Activated naive CD8-positive, alpha-beta T cell treated with anti-CD3 and anti-CD28 coated beads, Interleukin-2, amount 50 U/mL, for 16 hours (primary cell): Measurements from ENCODE around the gene SCARF2.

Experiments used
- DNase-seq: peaks from one replicate; pipeline ENCODE4 v3.0.0-alpha.2; 2020; ENCODE audit warnings: low read depth, low spot score

Gene SCARF2

GRCh38 chr22:20439928-20440575 is 2.4 kb upstream of the SCARF2 start:
- no peak for DNase-seq

DNA sequence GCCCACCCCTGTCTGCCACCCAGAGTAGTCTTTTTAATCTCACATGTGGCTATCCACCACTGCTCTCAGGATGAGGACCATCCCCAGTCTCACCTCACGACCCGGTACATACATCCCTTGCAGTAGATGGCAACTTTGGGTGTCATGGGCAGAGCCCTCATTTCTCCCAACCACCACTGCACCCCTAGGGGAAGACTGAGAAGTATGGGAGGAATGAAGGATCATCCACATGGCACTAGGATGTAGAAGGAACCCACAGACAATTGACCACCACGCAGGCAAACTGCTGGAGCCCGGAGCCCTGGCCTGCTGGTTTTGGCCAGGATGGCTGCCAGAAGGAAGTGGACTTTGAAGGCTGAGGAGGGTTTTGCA is 1.9 kb upstream of the SCARF2 start:
- no peak for DNase-seq

- no peak for DNase-seq
These were observed 1.3 kb upstream of the SCARF2 start for GRCh38 chr22:20438678-20439492.

DNA sequence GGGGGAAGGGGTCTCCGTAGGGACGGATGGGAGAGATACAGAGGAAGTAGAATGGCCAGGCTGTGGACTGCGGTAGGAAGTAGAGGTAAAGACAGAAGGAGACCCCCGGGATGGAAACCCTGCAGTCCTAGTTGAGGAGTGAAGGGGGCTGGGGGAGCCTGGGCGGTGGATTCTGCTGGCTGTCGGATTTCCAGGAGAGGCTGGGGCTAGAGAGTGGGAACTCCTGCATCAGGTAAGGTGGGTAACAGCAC is 727 bp upstream of the SCARF2 start:
- no peak for DNase-seq

- no peak for DNase-seq
These were observed 635 bp downstream of the SCARF2 start for GRCh38 chr22:20436768-20437612.

GRCh38 chr22:20436307-20436767 is 1.3 kb downstream of the SCARF2 start:
- no peak for DNase-seq

DNA sequence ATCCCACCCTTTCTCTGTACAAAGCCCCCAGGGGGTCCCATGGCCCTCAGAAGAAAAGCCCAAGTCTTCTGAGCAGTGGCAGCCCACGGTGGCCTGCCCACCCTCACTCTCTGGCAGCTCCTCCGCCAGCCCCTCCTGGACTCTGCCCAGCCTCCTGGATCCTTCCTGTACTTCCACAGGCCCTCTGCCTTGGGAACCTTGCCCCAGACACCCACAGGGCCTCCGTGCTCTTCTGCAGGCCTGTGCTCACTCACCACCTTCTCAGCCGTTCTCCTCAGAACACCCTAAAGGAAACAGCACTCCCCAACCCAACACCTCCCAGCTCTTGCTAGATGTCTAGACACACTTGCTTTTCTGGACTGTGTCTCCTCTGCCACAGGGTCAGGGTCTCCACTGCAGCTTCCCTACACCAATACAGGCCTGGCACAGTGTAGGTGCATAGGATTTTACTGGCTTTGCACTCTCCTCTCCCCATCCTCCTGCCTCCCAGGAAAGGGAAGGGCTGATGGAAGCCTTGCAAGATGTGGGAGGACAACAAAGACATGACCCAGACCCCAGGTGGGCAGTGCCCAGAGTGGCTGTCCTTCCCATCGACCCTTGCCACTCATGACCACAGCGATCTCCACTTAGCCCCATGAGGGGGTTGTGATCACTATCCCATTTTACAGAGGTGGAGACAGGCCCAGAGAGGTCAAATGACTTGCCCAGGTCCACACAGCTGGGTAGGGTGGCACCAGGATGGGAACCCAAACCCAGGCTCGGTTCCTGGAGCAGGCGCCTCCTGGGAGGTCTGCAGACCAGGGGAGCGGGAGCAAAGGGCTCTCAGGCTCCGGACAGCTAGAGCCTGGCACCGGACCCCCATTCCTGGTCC is 2.0 kb downstream of the SCARF2 start:
- DNase-seq: no peak

DNA sequence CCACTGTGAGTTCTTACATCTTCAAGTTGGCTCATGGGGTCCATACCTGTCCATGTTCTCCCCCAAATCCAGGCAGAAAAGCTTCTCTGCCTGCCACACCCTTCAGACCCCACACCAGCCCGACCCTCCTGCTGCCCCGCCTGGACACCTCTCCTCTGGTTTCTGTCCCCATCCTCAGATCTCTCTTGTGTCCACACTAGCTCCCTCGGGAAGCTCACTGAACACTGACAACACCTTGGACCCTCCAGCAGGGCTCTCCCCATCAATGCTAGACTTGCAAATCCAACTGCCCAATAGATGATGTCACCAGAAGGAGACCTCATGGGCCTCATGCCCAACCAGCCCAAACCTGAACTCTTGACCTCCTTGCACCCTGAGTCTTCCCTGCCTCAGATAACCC is 2.9 kb downstream of the SCARF2 start:
- no peak for DNase-seq

DNA sequence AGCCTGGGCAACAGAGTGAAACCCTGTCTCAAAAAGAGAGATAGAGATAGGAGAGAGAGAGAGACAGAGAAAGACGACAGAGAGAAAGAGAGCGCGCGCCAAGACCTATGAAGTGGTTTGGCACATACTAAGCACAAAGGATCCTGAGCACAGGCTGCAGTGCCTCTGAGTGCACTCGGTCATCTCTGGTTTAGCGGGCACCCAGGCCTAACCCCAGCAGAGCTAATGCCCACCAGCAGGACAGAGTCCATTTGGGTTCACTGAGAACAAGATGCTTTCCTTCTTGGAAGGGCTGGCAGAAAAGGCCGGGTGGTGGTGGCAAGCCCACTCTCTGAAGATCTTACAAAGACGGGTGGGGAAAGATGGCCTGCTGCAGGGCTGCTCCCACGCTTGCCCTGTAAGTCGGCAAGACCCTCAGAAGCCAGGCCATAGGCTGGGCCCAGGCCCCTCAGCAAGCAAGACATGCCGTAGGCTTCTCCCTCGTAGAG is 3.3 kb downstream of the SCARF2 start:
- no peak for DNase-seq

DNA sequence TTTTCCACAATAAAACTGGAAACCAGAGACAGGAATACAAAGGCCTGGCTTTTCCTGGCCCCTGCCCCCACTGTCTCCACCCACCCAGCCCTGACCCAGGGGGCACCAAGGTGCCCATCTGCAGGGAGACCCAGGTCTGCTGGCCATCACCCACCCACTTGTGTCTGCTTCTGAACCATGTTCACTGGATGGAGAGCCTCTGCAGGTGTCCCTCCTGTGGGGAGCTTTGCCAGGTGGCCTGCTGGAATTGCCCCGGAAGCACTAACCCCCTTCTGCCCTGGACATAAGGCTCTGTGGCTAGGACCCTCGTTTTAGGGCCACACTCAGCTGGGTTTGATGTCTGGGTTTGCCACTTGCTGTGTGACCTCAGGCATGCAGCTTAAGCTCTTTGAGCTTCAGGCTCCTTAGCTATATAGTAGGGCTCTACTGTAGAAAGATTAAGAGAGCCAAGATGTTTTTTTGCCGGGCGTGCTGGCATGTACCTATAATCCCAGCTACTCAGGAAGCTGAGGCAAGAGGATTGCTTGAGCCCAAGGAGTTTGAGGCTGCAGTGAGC is 3.9 kb downstream of the SCARF2 start:
- DNase-seq: no peak

- DNase-seq: no peak
These were observed 4.4 kb downstream of the SCARF2 start for GRCh38 chr22:20433191-20433590.

DNA sequence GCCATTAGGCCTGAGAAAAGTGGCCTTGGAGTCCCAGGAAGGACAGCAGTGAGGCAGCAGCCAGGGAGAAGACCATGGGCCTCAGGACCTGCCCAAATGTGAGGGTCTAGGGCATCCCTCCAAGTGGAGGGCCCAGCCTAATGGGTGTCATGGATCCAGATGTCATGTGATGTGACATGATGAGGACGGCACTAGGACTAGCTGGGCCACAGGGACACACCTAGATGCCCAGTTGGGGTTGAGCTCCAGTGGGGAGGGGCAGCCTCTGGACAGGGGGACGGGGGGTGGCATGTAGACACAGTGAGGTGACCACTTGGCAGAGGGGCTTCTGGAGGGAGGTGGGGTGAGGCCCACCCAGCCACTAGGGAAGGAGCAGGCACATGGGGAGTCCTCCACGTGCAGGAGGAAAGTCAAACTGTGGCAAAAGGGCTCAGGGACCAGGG is 5.4 kb downstream of the SCARF2 start:
- DNase-seq: no peak

DNA sequence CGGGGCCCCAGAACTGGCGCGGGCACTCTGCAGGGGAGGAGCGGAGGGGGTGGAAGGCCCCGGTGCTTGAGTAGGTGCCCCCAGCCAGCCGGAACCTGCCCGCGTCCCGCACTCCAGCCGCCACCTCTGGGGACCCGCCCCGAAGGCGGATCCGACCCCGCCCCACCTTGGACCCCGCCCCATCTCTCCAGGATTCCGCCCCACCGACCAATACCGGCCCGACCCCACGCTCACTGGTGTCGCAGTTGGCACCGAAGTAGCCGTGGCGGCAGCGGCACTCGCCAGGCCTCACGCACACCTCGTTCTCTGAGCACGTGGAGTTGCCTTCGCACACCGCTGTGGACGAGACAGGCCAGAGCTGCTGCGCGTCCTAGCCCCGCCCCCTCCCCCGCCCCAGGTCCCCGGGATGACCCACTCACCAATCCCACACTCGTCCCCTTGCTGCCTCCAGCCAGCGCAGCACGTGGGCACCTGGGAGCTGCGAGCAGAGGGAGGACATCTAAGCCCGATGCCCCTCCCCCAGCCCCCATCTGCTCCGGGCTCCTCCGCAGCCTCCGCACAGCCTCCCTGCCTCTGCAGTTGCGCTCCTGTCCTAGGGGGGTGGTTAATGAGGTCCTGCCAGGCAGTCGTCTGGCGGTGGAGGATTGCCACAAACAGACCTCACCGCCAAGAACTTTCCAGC is 6.0 kb downstream of the SCARF2 start:
- no peak for DNase-seq

- no peak for DNase-seq
These were observed 6.7 kb downstream of the SCARF2 start for GRCh38 chr22:20430720-20431510.

DNA sequence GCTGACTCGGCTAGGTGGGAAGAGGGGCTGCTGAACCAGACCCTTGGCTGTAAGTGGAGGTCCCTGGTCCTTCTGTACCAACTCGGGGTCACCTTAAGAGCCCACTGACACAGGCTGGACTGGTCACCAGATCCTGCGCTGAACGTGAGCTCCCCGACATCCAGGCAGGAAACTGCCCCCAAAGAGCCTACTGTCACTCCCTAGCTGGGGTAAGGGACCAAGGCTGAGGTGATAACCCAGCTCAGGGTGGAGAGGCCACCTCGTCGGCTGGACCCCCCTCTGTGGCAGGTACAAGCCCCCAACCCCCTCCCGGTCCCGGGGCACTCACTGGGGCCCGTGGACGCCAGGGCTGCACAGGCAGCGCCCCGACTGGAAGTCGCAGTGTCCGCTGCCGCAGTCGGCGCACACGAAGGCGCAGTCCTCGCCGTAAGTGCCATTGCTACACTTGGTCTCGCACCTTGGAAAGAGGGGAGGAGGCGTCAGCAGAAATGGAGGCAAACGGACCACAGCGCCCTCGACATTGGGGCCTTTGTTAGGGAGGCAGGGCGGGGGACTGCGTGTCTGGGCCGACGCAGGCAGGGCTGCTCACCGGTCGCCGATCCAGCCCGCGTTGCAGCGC is 7.4 kb downstream of the SCARF2 start:
- DNase-seq: no peak

GRCh38 chr22:20429254-20430100 is 8.1 kb downstream of the SCARF2 start:
- peak; percentile 46 for DNase-seq

DNA sequence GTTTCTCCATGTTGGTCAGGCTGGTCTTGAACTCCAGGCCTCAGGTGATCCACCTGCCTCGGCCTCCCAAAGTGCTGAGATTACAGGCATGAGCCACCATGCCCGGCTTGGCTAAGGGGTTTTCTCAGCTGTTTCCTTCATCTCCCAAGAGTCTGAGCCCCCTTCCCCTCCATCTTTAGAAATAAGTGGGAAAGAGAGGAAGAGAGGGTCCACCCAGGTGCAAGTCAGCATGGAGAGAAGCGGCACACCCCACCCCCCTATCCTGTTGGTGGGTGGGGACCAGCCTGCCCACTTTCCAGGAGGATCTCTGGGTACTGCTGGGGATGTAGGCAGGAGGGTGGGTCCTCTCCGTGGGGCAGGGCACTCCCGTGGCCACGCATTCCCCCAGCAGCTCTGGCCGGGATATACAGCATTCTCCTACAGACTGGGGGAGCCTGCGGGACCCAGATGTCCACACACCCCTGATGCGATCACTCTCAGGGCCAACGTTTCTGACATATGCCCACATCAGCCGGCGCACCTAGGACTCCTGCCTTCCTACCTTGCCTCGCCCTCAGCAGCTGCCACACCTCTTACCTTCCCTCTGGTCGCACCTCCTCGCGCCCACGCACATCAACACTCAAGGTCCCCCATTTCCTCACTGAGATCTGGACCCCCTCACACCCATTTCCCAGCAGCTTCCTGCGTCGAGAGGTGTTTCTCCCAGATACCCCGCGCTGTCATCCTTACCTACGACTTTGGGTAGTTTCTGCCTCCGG is 8.9 kb downstream of the SCARF2 start:
- DNase-seq: no peak
